ENCODE results near the gene TCP11. TPM values are rescaled to one million over a fixed set of nuclear protein-coding genes. Genes with fewer than 3 reads are reported as not detected.

The TCP11 gene
- total RNA-seq, 1 donor from 2014 or later = 0.41 TPM

- DNase-seq (ENCODE audit: low spot score in 2 of 2) = peak; percentile 24 to 45
- FAIRE-seq = no peak
Measured at GRCh38 chr6:35084041-35084491, 57.1 kb downstream of the TCP11 start.

- FAIRE-seq (no peak), DNase-seq (ENCODE audit: low spot score in 2 of 2) (peak in 1 of 2 donors; percentile 10)
Measured at GRCh38 chr6:35083507-35083906, 57.6 kb downstream of the TCP11 start.

GRCh38 chr6:35082733-35083403 is 58.3 kb downstream of the TCP11 start:
- FAIRE-seq = no peak
- DNase-seq (ENCODE audit: low spot score in 2 of 2) = no peak

GRCh38 chr6:35082046-35082732 is 59.0 kb downstream of the TCP11 start:
- FAIRE-seq (no peak), DNase-seq (ENCODE audit: low spot score in 2 of 2) (no peak)

GRCh38 chr6:35081426-35081851 is 59.7 kb downstream of the TCP11 start:
- no peak for DNase-seq (ENCODE audit: low spot score in 2 of 2)
- FAIRE-seq = no peak

- DNase-seq (ENCODE audit: low spot score in 2 of 2) (no peak), FAIRE-seq (no peak)
Measured at GRCh38 chr6:35080821-35081425, 60.2 kb downstream of the TCP11 start.

GRCh38 chr6:35080016-35080680 is 61.0 kb downstream of the TCP11 start:
- FAIRE-seq = no peak
- no peak for DNase-seq (ENCODE audit: low spot score in 2 of 2)

GRCh38 chr6:35079311-35080000 is 61.7 kb downstream of the TCP11 start:
- FAIRE-seq (no peak), DNase-seq (ENCODE audit: low spot score in 2 of 2) (no peak)

- no peak for DNase-seq (ENCODE audit: low spot score in 2 of 2)
- FAIRE-seq = no peak
Measured at GRCh38 chr6:35078896-35079295, 62.2 kb downstream of the TCP11 start.

- DNase-seq (ENCODE audit: low spot score in 2 of 2) = no peak
- no peak for FAIRE-seq
Measured at GRCh38 chr6:35078226-35078850, 62.8 kb downstream of the TCP11 start.

GRCh38 chr6:35077713-35078105 is 63.4 kb downstream of the TCP11 start:
- no peak for FAIRE-seq

GRCh38 chr6:35076997-35077712 is 64.0 kb downstream of the TCP11 start:
- DNase-seq (ENCODE audit: low spot score in 2 of 2) (no peak), FAIRE-seq (no peak)

More at GRCh38 chr6:35077713-35078105, 63.4 kb downstream of the TCP11 start:
- no peak for DNase-seq (ENCODE audit: low spot score in 2 of 2)

GRCh38 chr6:35073766-35074471 is 67.2 kb downstream of the TCP11 start:
- FAIRE-seq (no peak), DNase-seq (ENCODE audit: low spot score in 2 of 2) (no peak)

GRCh38 chr6:35073211-35073610 is 67.9 kb downstream of the TCP11 start:
- no peak for DNase-seq (ENCODE audit: low spot score in 2 of 2)
- FAIRE-seq = no peak

- FAIRE-seq (no peak), DNase-seq (ENCODE audit: low spot score in 2 of 2) (no peak)
Measured at GRCh38 chr6:35072698-35073055, 68.5 kb downstream of the TCP11 start.

- DNase-seq (ENCODE audit: low spot score in 2 of 2) (no peak), FAIRE-seq (no peak)
Measured at GRCh38 chr6:35072051-35072697, 69.0 kb downstream of the TCP11 start.

GRCh38 chr6:35071347-35071994 is 69.7 kb downstream of the TCP11 start:
- DNase-seq (ENCODE audit: low spot score in 2 of 2) (no peak), FAIRE-seq (no peak)

- FAIRE-seq = no peak
- DNase-seq (ENCODE audit: low spot score in 2 of 2) = no peak
Measured at GRCh38 chr6:35070111-35070510, 71.0 kb downstream of the TCP11 start.

Measured in frontal cortex (tissue), 4 donors.